ENCODE measurements around the gene RSPO1. TPM values are rescaled to one million over a fixed set of nuclear protein-coding genes. Genes with fewer than 3 reads are reported as not detected.

RSPO1 gene
- polyA plus RNA-seq, 2 of the 4 experiments (the other 2 are of a cell fraction) = 0.12 TPM; not detected in 1

DNA sequence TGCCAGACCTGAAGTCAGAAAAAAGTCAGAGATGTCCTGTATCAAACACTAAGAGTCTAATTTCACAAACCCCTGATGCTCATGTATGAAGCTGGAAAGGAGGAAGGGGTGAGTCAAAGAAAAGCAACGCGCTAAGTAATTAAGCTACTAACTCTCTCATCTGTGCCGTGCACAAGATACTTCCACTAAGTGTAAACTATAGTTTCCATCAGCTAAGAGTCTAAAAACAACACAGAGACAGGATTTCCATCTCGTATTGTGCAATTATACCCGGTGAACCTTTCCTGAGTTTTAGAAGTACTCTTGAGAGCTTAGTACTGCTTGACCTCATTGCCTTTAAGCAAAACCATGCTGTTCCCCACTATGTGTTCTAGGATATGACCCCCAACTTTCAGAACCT is 59.0 kb downstream of the RSPO1 start:
- Histone ChIP-seq H3K9me3 (no peaks in the 10 kb centered on the region), H3K27ac (no peak overlapping the region), H3K4me2 (no peak overlapping the region), H3K4me1 (peaks cover 9% of the 10 kb centered on the region; the same call in 1 of the 3 replicates), H3K4me3 (no peak overlapping the region)
- ATAC-seq (no peak), DNase-seq (ENCODE audit: low read depth in 1 of 2, low spot score in 1 of 2) (no peak), FAIRE-seq (no peak)
- CTCF ChIA-PET = interaction anchor here (1.4 to 1.8 kb wide), 2 partner anchors 10 to 61 kb away, joined by 3 to 4 read pairs; partner anchors contain the start of gene MEAF6
- 84% methylated on average over 5 of the region's 5 CpGs for WGBS (ENCODE audit: missing lambda C conversion rate)
- POLR2A ChIA-PET = no interaction called here
- TF ChIP-seq NPAS2 (CRISPR knock-in tag; IDR thresholded peaks at IDR 0.05; ENCODE audit: borderline replicate concordance) (no peak), HEYL (CRISPR knock-in tag; IDR thresholded peaks at IDR 0.05) (no peak), POLR2AphosphoS2 (conservative IDR thresholded peaks at IDR 0.05; ENCODE audit: low read length) (no peak)

DNA sequence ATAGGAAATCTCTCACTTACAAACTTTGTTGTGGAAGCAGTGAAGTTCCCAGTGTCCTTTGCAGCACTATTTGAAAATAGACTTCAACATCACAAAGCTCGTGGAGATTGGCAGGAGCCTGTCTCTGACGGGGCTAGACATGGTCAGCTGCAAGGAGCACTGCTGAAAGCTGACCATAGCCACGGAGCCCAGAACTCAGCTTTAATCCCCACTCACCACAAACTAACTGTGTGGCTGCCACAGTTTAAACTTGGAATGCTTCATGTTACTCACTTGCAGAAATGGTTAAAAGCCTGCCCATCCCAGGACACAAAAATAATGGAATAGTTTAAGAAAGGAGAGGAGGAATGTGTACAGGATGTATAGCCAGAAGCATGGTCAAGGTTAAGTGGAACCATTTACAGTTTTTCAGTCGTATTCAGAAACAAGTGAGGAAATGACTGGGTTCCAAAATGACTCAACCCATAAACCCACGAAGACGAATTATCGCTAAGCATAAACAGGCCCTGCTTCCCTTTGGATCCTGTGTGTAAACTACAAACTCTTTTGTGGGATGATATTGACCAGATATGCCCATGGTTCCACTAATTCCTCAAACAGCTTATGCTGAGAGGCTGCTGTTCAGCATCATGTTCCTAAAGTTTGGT is 59.7 kb downstream of the RSPO1 start:
- no peak for TF ChIP-seq ZSCAN20 (CRISPR knock-in tag; IDR thresholded peaks at IDR 0.05)
- no peak for TF ChIP-seq FOXS1 (CRISPR knock-in tag; IDR thresholded peaks at IDR 0.05)
- TF ChIP-seq, protein P1, sequence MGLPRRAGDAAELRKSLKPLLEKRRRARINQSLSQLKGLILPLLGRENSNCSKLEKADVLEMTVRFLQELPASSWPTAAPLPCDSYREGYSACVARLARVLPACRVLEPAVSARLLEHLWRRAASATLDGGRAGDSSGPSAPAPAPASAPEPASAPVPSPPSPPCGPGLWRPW (IDR thresholded peaks at IDR 0.05) = no peak
- TF ChIP-seq TFCP2L1 (CRISPR knock-in tag; IDR thresholded peaks at IDR 0.05) = no peak
- no peak for TF ChIP-seq KDM1A (IDR thresholded peaks at IDR 0.05; ENCODE audit: low read depth)
- no peak for FAIRE-seq

DNA sequence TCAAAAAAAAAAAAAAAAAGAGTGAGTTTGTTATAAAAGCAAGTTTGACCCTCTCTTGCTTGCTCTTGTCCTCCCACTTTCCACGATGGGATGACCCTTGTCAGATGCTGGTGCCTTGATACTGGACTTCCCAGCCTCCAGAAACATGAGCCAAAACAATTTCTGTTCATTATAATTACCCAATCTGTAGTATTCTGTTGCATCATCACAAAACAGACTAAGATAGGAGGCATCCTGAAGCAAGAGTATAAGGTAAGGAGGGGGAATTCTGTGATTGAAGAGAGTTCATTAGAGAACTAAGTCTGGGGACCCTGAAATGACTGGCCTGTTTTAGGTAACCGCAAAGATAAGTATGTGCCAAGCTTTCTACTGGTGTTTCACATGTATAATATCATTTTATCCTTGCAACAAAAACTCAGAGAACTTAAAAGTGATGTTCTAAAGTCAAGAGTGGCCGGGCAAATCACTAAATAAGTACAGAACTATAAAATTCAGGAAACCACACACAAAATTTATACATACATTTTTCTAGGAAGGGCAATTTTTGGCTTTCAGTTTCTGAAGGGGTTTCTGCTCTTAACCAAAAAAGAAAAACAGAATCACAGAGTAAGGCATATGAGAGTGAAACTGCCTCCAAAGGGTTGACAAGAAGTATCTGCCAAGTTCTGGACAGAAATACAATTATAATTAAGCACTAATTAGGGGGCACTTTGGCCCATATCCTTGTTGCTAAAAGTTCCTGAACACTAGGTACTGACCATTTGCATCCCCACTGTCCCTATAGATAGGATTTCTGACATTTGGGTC is 64.0 kb downstream of the RSPO1 start:
- ATAC-seq = no peak

More for the DNA sequence above, 59.7 kb downstream of the RSPO1 start:
- CTCF ChIA-PET = interaction anchor here (1.1 to 1.8 kb wide), 2 partner anchors 9 kb away, joined by 3 to 4 read pairs; no protein-coding TSS in a partner anchor
- POLR2A ChIA-PET = no interaction called here
- peaks cover 9% of the 10 kb centered on the region; the same call in 1 of the 3 replicates for H3K4me1 ChIP-seq
- 78% methylated on average over 5 of the region's 7 CpGs for WGBS (ENCODE audit: missing lambda C conversion rate)
- no peak overlapping the region for H3K4me3 ChIP-seq
- no peak overlapping the region for H3K27ac ChIP-seq
- no peak overlapping the region for H3K4me2 ChIP-seq
- ATAC-seq = no peak
- DNase-seq (ENCODE audit: low read depth in 1 of 2, low spot score in 1 of 2) = no peak
- H3K9me3 ChIP-seq = no peaks in the 10 kb centered on the region

DNA sequence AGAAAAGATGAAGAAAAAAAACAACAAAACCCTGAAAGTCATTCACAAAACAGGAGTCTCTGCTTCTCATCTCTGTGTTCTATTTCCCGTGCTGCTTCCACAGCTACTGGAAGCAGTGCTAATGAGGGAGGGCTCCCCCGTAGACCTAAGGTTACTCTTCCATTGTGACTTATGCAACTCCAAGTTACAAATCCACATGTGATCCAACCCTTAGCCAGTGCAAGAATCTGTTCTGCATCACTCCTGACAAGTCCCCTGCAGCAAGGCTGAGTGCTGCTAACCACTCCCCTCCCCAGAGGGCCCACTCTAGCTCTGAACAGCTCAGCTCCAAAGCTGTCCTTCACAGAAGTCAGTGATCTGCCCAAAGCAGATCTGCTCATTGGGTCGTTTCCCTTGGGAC is 67.7 kb downstream of the RSPO1 start:
- DNase-seq (ENCODE audit: low read depth in 1 of 2, low spot score in 1 of 2) (no peak), ATAC-seq (no peak), FAIRE-seq (no peak)
- Histone ChIP-seq H3K4me3 (no peak overlapping the region), H3K4me2 (no peak overlapping the region), H3K4me1 (no peaks in the 10 kb centered on the region), H3K27ac (no peak overlapping the region), H3K9me3 (no peaks in the 10 kb centered on the region)
- 85% methylated on average over 3 of the region's 3 CpGs for WGBS (ENCODE audit: missing lambda C conversion rate)
- no peak for TF ChIP-seq EHMT2 (IDR thresholded peaks at IDR 0.05; ENCODE audit: low read depth)
- TF ChIP-seq TFCP2L1 (CRISPR knock-in tag; IDR thresholded peaks at IDR 0.05) = no peak
- no peak for TF ChIP-seq KDM1A (IDR thresholded peaks at IDR 0.05; ENCODE audit: low read depth)
- TF ChIP-seq EHF (CRISPR knock-in tag; IDR thresholded peaks at IDR 0.05) = no peak
- TF ChIP-seq ZNF302 (CRISPR knock-in tag; IDR thresholded peaks at IDR 0.05) = no peak
- no peak for TF ChIP-seq ZSCAN20 (CRISPR knock-in tag; IDR thresholded peaks at IDR 0.05)
- TF ChIP-seq POLR2AphosphoS2 (conservative IDR thresholded peaks at IDR 0.05; ENCODE audit: low read length) = no peak
- TF ChIP-seq JUNB (IDR thresholded peaks at IDR 0.05) = no peak
- TF ChIP-seq, protein P2, sequence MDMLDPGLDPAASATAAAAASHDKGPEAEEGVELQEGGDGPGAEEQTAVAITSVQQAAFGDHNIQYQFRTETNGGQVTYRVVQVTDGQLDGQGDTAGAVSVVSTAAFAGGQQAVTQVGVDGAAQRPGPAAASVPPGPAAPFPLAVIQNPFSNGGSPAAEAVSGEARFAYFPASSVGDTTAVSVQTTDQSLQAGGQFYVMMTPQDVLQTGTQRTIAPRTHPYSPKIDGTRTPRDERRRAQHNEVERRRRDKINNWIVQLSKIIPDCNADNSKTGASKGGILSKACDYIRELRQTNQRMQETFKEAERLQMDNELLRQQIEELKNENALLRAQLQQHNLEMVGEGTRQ (IDR thresholded peaks at IDR 0.05) = no peak
- POLR2A ChIA-PET = no interaction called here
- CTCF ChIA-PET = no interaction called here

More for the DNA sequence above, 64.0 kb downstream of the RSPO1 start:
- Histone ChIP-seq H3K27ac (no peak overlapping the region), H3K4me1 (no peaks in the 10 kb centered on the region), H3K4me3 (no peak overlapping the region), H3K9me3 (no peaks in the 10 kb centered on the region), H3K4me2 (no peak overlapping the region)
- no peak for DNase-seq (ENCODE audit: low read depth in 1 of 2, low spot score in 1 of 2)
- POLR2A ChIA-PET = no interaction called here
- no peak for FAIRE-seq
- TF ChIP-seq, protein P3, sequence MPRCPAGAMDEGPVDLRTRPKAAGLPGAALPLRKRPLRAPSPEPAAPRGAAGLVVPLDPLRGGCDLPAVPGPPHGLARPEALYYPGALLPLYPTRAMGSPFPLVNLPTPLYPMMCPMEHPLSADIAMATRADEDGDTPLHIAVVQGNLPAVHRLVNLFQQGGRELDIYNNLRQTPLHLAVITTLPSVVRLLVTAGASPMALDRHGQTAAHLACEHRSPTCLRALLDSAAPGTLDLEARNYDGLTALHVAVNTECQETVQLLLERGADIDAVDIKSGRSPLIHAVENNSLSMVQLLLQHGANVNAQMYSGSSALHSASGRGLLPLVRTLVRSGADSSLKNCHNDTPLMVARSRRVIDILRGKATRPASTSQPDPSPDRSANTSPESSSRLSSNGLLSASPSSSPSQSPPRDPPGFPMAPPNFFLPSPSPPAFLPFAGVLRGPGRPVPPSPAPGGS (IDR thresholded peaks at IDR 0.05) = no peak
- CTCF ChIA-PET = no interaction called here
- WGBS (ENCODE audit: missing lambda C conversion rate) = 94% methylated on average over 3 of the region's 3 CpGs
